H9 (cell line): ENCODE results near the gene NUMBL. TPM values are rescaled to one million over a fixed set of nuclear protein-coding genes. Genes with fewer than 3 reads are reported as not detected.

Experiments used
- DNase-seq: peaks from one replicate; pipeline ENCODE4 v3.0.0-alpha.2; 2017
- H2AFZ ChIP-seq: one replicate; pipeline ENCODE4 v1.6.1; 2013; ENCODE audit warnings: mild to moderate bottlenecking, low read length, control low read depth, moderate library complexity
- H2AK5ac ChIP-seq: 2 replicates; pipeline ENCODE4 v1.6.1; 2013; ENCODE audit warnings: low read length, control low read depth, mixed read lengths; ENCODE audit not compliant: insufficient read length
- H2BK120ac ChIP-seq: one replicate; pipeline ENCODE4 v1.6.1; 2013; ENCODE audit warnings: low read depth, mild to moderate bottlenecking, low read length, control low read depth, inconsistent platforms; ENCODE audit not compliant: poor library complexity, severe bottlenecking
- H2BK12ac ChIP-seq: 2 replicates; pipeline ENCODE4 v1.6.1; 2013; ENCODE audit warnings: low read length, control low read depth, mixed read lengths, low read depth; ENCODE audit not compliant: insufficient read length
- H2BK15ac ChIP-seq: 2 replicates; pipeline ENCODE4 v1.6.1; 2013; ENCODE audit warnings: low read depth, low read length, control low read depth
- H2BK20ac ChIP-seq: one replicate; pipeline ENCODE4 v1.6.1; 2013; ENCODE audit warnings: low read depth, mild to moderate bottlenecking, low read length, control low read depth, inconsistent platforms; ENCODE audit not compliant: poor library complexity, severe bottlenecking
- H2BK5ac ChIP-seq: 2 replicates; pipeline ENCODE4 v1.6.1; 2013; ENCODE audit warnings: low read length, control low read depth, mixed read lengths; ENCODE audit not compliant: insufficient read length
- H3K14ac ChIP-seq: 2 replicates; pipeline ENCODE4 v1.6.1; 2013; ENCODE audit warnings: low read length, control low read depth; ENCODE audit not compliant: insufficient read depth
- H3K18ac ChIP-seq: 2 replicates; pipeline ENCODE4 v1.6.1; 2013; ENCODE audit warnings: low read depth, mild to moderate bottlenecking, mixed read lengths, low read length, control low read depth; ENCODE audit not compliant: insufficient read length
- H3K23ac ChIP-seq: 2 replicates; pipeline ENCODE4 v1.6.1; 2013; ENCODE audit warnings: low read length, control low read depth, mixed read lengths, low read depth; ENCODE audit not compliant: insufficient read length
- H3K23me2 ChIP-seq: 2 replicates; pipeline ENCODE4 v1.6.1; 2013; ENCODE audit warnings: low read depth, mild to moderate bottlenecking, mixed read lengths, low read length, control low read depth; ENCODE audit not compliant: insufficient read length, poor library complexity, severe bottlenecking
- H3K27ac ChIP-seq: 2 replicates; pipeline ENCODE4 v1.5.1; 2013; ENCODE audit warnings: low read length, control low read depth, mixed read lengths, low read depth; ENCODE audit not compliant: insufficient read length
- H3K27me3 ChIP-seq: 2 replicates; pipeline ENCODE4 v1.6.1; 2013; ENCODE audit warnings: low read length, control low read depth, inconsistent platforms; ENCODE audit not compliant: insufficient read depth
- H3K4ac ChIP-seq: 2 replicates; pipeline ENCODE4 v1.6.1; 2013; ENCODE audit warnings: low read depth, mild to moderate bottlenecking, control low read depth, inconsistent platforms, low read length, moderate library complexity
- H3K4me1 ChIP-seq: 2 replicates; pipeline ENCODE4 v1.6.1; 2013; ENCODE audit warnings: low read length, control low read depth, inconsistent platforms; ENCODE audit not compliant: insufficient read depth
- H3K4me2 ChIP-seq: 2 replicates; pipeline ENCODE4 v1.6.1; 2013; ENCODE audit warnings: low read length, control low read depth, mixed read lengths; ENCODE audit not compliant: insufficient read length, insufficient read depth
- H3K56ac ChIP-seq: 2 replicates; pipeline ENCODE4 v1.6.1; 2013; ENCODE audit warnings: low read depth, mild to moderate bottlenecking, mixed read lengths, low read length, control low read depth; ENCODE audit not compliant: insufficient read length
- H3K79me1 ChIP-seq: 2 replicates; pipeline ENCODE4 v1.6.1; 2013; ENCODE audit warnings: low read depth, mild to moderate bottlenecking, moderate library complexity, low read length, control low read depth, inconsistent platforms; ENCODE audit not compliant: insufficient read depth, poor library complexity, severe bottlenecking
- H3K79me2 ChIP-seq: 2 replicates; pipeline ENCODE4 v1.6.1; 2013; ENCODE audit warnings: low read length, control low read depth, inconsistent platforms; ENCODE audit not compliant: insufficient read depth
- H3K9ac ChIP-seq: 2 replicates; pipeline ENCODE4 v1.6.1; 2013; ENCODE audit warnings: low read length, control low read depth, mixed read lengths; ENCODE audit not compliant: insufficient read length; ENCODE audit errors: extremely low read depth
- H3K9me3 ChIP-seq: one replicate; pipeline ENCODE4 v1.6.1; 2013; ENCODE audit warnings: low read depth, low read length, inconsistent platforms; ENCODE audit not compliant: control insufficient read depth
- H3T11ph ChIP-seq: one replicate; pipeline ENCODE4 v1.6.1; 2013; ENCODE audit warnings: mild to moderate bottlenecking, low read length, control low read depth, inconsistent platforms
- H4K20me1 ChIP-seq: one replicate; pipeline ENCODE4 v1.6.1; 2013; ENCODE audit not compliant: control insufficient read depth, insufficient read length, insufficient read depth
- H4K5ac ChIP-seq: 2 replicates; pipeline ENCODE4 v1.6.1; 2013; ENCODE audit warnings: low read depth, mild to moderate bottlenecking, mixed read lengths, low read length, control low read depth; ENCODE audit not compliant: insufficient read length
- H4K8ac ChIP-seq: replicated peaks from 2 replicates; pipeline ENCODE4 v1.6.1; 2013; ENCODE audit warnings: low read length, control low read depth, mixed read lengths, low read depth; ENCODE audit not compliant: insufficient read length
- H4K91ac ChIP-seq: 2 replicates; pipeline ENCODE4 v1.6.1; 2013; ENCODE audit warnings: low read depth, mild to moderate bottlenecking, moderate library complexity, mixed read lengths, low read length, control low read depth; ENCODE audit not compliant: insufficient read length
- H3K27ac Mint-ChIP-seq, 3 experiments: 2 replicates in 2 of 3; 3 replicates in 1 of 3; pipeline ENCODE4 v1.8.0; 2020 to 2021; ENCODE audit warnings: mixed read lengths in 3 of 3, mild to moderate bottlenecking in 1 of 3, moderate library complexity in 1 of 3
- H3K27me3 Mint-ChIP-seq: 2 replicates; pipeline ENCODE4 v1.8.0; 2021; ENCODE audit warnings: low read depth, mild to moderate bottlenecking, moderate library complexity, mixed read lengths
- H3K36me3 Mint-ChIP-seq, 3 experiments: 2 replicates in 2 of 3; 3 replicates in 1 of 3; pipeline ENCODE4 v1.8.0; 2020 to 2021; ENCODE audit warnings: low read depth in 3 of 3, mixed read lengths in 3 of 3; ENCODE audit not compliant: insufficient read depth in 1 of 3
- H3K4me1 Mint-ChIP-seq, 2 experiments: 2 replicates each; pipeline ENCODE4 v1.8.0; 2020; ENCODE audit warnings: mixed read lengths in 2 of 2
- H3K4me3 Mint-ChIP-seq, 2 experiments: 2 replicates in 1 of 2; 3 replicates in 1 of 2; pipeline ENCODE4 v1.8.0; 2020 to 2021; ENCODE audit warnings: mild to moderate bottlenecking in 2 of 2, mixed read lengths in 2 of 2, moderate library complexity in 1 of 2
- H3K9me3 Mint-ChIP-seq, 2 experiments: 2 replicates in 1 of 2; 3 replicates in 1 of 2; pipeline ENCODE4 v1.8.0; 2020; ENCODE audit warnings: mild to moderate bottlenecking in 2 of 2, mixed read lengths in 2 of 2, moderate library complexity in 1 of 2
- CTCF ChIP-seq: fragments of 200-600 bp; sonication (generic); conservative IDR thresholded peaks from 3 replicates; pipeline ENCODE4 v1.8.0; 2021; ENCODE audit warnings: antibody characterized with exemption, mild to moderate bottlenecking
- WGBS: extraction: QIAGEN DNeasy Blood & Tissue Kit; methylation state at CpG from one replicate; pipeline ENCODE4 v1.1.7; 2013; ENCODE audit warnings: missing lambda C conversion rate, low lambda C conversion rate, mixed read lengths; ENCODE audit not compliant: insufficient read length; ENCODE audit errors: extremely low coverage; 5-methylcytosine and 5-hydroxymethylcytosine counted together
- total RNA-seq: library from RNA; stranded (reverse); gene quantifications from 2 replicates; pipeline ENCODE4 v1.2.1, GENCODE V29; 2021

NUMBL gene
- total RNA-seq, 1 experiment from 2014 or later: 34.5 TPM

- H3K27me3 Mint-ChIP-seq: no peaks in the 10 kb centered on the region
- Histone ChIP-seq H3K4me1 (no peaks in the 10 kb centered on the region; the same call in 1 of the 2 replicates), H3K23ac (no peak overlapping the region), H3K23me2 (peaks cover 32% of the 10 kb centered on the region), H2BK15ac (no peak overlapping the region), H2AK5ac (no peak overlapping the region), H3K79me2 (no peaks in the 10 kb centered on the region; the same call in 1 of the 2 replicates), H3K56ac (no peak overlapping the region), H4K5ac (no peak overlapping the region), H4K20me1 (no peaks in the 10 kb centered on the region), H3K4me2 (peak overlapping the region; percentile 90), H3K9ac (peak overlapping the region; percentile 85), H3T11ph (no peak overlapping the region), H3K9me3 (no peaks in the 10 kb centered on the region), H2BK120ac (no peak overlapping the region), H2AFZ (no peak overlapping the region), H2BK5ac (no peak overlapping the region), H3K4ac (no peak overlapping the region), H2BK20ac (no peak overlapping the region), H4K8ac (no peak overlapping the region), H3K27me3 (no peaks in the 10 kb centered on the region), H2BK12ac (peak overlapping the region; percentile 77), H3K79me1 (no peaks in the 10 kb centered on the region), H3K14ac (peak overlapping the region; percentile 88), H3K27ac (no peak overlapping the region), H4K91ac (no peak overlapping the region), H3K18ac (peak overlapping the region; percentile 67)
- peaks cover 27 to 44% of the 10 kb centered on the region in 2 experiments for H3K4me1 Mint-ChIP-seq
- peaks cover 10 to 22% (median 20%) of the 10 kb centered on the region in 3 experiments for H3K36me3 Mint-ChIP-seq
- H3K27ac Mint-ChIP-seq: peak overlapping the region in 2 of 3 experiments; percentile 85 to 88; a peak in 4 of 7 replicates
- no CpG with 5 or more reads among the region's 20 CpGs for WGBS
- no peak for TF ChIP-seq CTCF
- no peak for DNase-seq
- H3K4me3 Mint-ChIP-seq: peak overlapping the region; percentile 93 to 94
- no peaks in the 10 kb centered on the region; a peak in 1 of 5 replicates for H3K9me3 Mint-ChIP-seq
Observed at GRCh38 chr19:40717325-40717879, 27.0 kb upstream of the NUMBL start.
